WTC11 (cell line): Measurements from ENCODE around the gene PPP1R26. TPM values are rescaled to one million over a fixed set of nuclear protein-coding genes. Genes with fewer than 3 reads are reported as not detected.

Experiments used
- ATF2 ChIP-seq: sonication (generic); formaldehyde crosslinking; IDR thresholded peaks from 2 replicates; pipeline ENCODE4 v1.8.1; 2022; ENCODE audit warnings: low read depth, missing genetic modification reagents, borderline replicate concordance
- CREB1 ChIP-seq: sonication (generic); formaldehyde crosslinking; IDR thresholded peaks from 2 replicates; pipeline ENCODE4 v1.8.0; 2023; ENCODE audit warnings: mild to moderate bottlenecking, missing genetic modification reagents
- E2F4 ChIP-seq: sonication (generic); formaldehyde crosslinking; IDR thresholded peaks from 2 replicates; pipeline ENCODE4 v1.8.1; 2022; ENCODE audit warnings: low read depth, mild to moderate bottlenecking, moderate library complexity, missing genetic modification reagents, borderline replicate concordance
- ESRRA ChIP-seq: sonication (generic); formaldehyde crosslinking; IDR thresholded peaks from 2 replicates; pipeline ENCODE4 v1.8.1; 2022; ENCODE audit warnings: mild to moderate bottlenecking, missing genetic modification reagents, borderline replicate concordance
- ETV6 ChIP-seq: sonication (generic); formaldehyde crosslinking; IDR thresholded peaks from 2 replicates; pipeline ENCODE4 v1.8.1; 2022; ENCODE audit warnings: mild to moderate bottlenecking, missing genetic modification reagents
- FOXK1 ChIP-seq: sonication (generic); formaldehyde crosslinking; IDR thresholded peaks from 2 replicates; pipeline ENCODE4 v1.8.0; 2022; ENCODE audit warnings: mild to moderate bottlenecking, moderate library complexity, missing genetic modification reagents
- FOXP1 ChIP-seq: sonication (generic); formaldehyde crosslinking; IDR thresholded peaks from 2 replicates; pipeline ENCODE4 v1.8.0; 2022; ENCODE audit warnings: missing genetic modification reagents, mild to moderate bottlenecking, moderate library complexity, borderline replicate concordance
- GTF2I ChIP-seq: fragments of 250-450 bp; sonication (Bioruptor Pico); conservative IDR thresholded peaks from 2 replicates; pipeline ENCODE4 v1.4.0; 2021; ENCODE audit warnings: mild to moderate bottlenecking
- IRF1 ChIP-seq: sonication (generic); formaldehyde crosslinking; IDR thresholded peaks from 2 replicates; pipeline ENCODE4 v1.8.0; 2023; ENCODE audit warnings: missing genetic modification reagents
- JUN ChIP-seq: sonication (generic); formaldehyde crosslinking; IDR thresholded peaks from 2 replicates; pipeline ENCODE4 v1.8.0; 2023; ENCODE audit warnings: mild to moderate bottlenecking, missing genetic modification reagents
- KAT7 ChIP-seq: sonication (generic); formaldehyde crosslinking; IDR thresholded peaks from 2 replicates; pipeline ENCODE4 v1.8.1; 2023; ENCODE audit warnings: missing genetic modification reagents, mild to moderate bottlenecking, borderline replicate concordance
- MAX ChIP-seq: sonication (generic); formaldehyde crosslinking; IDR thresholded peaks from 2 replicates; pipeline ENCODE4 v1.8.0; 2022; ENCODE audit warnings: mild to moderate bottlenecking, missing genetic modification reagents
- MXD4 ChIP-seq: fragments of 250-450 bp; sonication (Bioruptor Pico); IDR thresholded peaks from 2 replicates; pipeline ENCODE4 v1.8.0; 2021; ENCODE audit warnings: mild to moderate bottlenecking, moderate library complexity, borderline replicate concordance
- PREB ChIP-seq: sonication (generic); formaldehyde crosslinking; IDR thresholded peaks from 2 replicates; pipeline ENCODE4 v1.8.1; 2022; ENCODE audit warnings: mild to moderate bottlenecking, missing genetic modification reagents, moderate library complexity, borderline replicate concordance
- PRRX2 ChIP-seq: fragments of 250-450 bp; sonication (Bioruptor Pico); IDR thresholded peaks from 2 replicates; pipeline ENCODE4 v1.8.0; 2021; ENCODE audit warnings: mild to moderate bottlenecking
- RELA ChIP-seq: sonication (generic); formaldehyde crosslinking; IDR thresholded peaks from 2 replicates; pipeline ENCODE4 v1.8.1; 2022; ENCODE audit warnings: missing genetic modification reagents, mild to moderate bottlenecking, borderline replicate concordance
- SOX15 ChIP-seq: fragments of 250-450 bp; sonication (Bioruptor Pico); IDR thresholded peaks from 2 replicates; pipeline ENCODE4 v1.9.0; 2021; ENCODE audit warnings: mild to moderate bottlenecking
- STAT6 ChIP-seq: sonication (generic); formaldehyde crosslinking; conservative IDR thresholded peaks from 2 replicates; pipeline ENCODE4 v1.8.1; 2023; ENCODE audit warnings: mild to moderate bottlenecking, low read depth, missing genetic modification reagents, moderate library complexity
- TP53 ChIP-seq: sonication (generic); formaldehyde crosslinking; IDR thresholded peaks from 2 replicates; pipeline ENCODE4 v1.8.1; 2023; ENCODE audit warnings: mild to moderate bottlenecking, missing genetic modification reagents
- ZBTB21 ChIP-seq: sonication (generic); formaldehyde crosslinking; IDR thresholded peaks from 2 replicates; pipeline ENCODE4 v1.8.1; 2023; ENCODE audit warnings: mild to moderate bottlenecking, missing genetic modification reagents, borderline replicate concordance
- ZBTB43 ChIP-seq: sonication (generic); formaldehyde crosslinking; IDR thresholded peaks from 2 replicates; pipeline ENCODE4 v1.8.1; 2023; ENCODE audit warnings: mild to moderate bottlenecking, missing genetic modification reagents
- ZMAT4 ChIP-seq: fragments of 250-450 bp; sonication (Bioruptor Pico); IDR thresholded peaks from 2 replicates; pipeline ENCODE4 v1.9.0; 2021; ENCODE audit warnings: mild to moderate bottlenecking
- ZNF396 ChIP-seq: fragments of 250-450 bp; sonication (Bioruptor Pico); IDR thresholded peaks from 2 replicates; pipeline ENCODE4 v1.8.0; 2021; ENCODE audit warnings: mild to moderate bottlenecking, moderate library complexity, borderline replicate concordance
- ZNF416 ChIP-seq: fragments of 250-450 bp; sonication (Bioruptor Pico); IDR thresholded peaks from 2 replicates; pipeline ENCODE4 v1.9.0; 2021; ENCODE audit warnings: mild to moderate bottlenecking, inconsistent platforms
- ZNF423 ChIP-seq: fragments of 250-450 bp; sonication (Bioruptor Pico); IDR thresholded peaks from 2 replicates; pipeline ENCODE4 v2.1.2; 2022; ENCODE audit warnings: mild to moderate bottlenecking, moderate library complexity
- ZNF671 ChIP-seq: fragments of 250-450 bp; sonication (Bioruptor Pico); IDR thresholded peaks from 2 replicates; pipeline ENCODE4 v1.8.0; 2021; ENCODE audit warnings: mild to moderate bottlenecking
- ZSCAN18 ChIP-seq: fragments of 250-450 bp; sonication (Bioruptor Pico); IDR thresholded peaks from 2 replicates; pipeline ENCODE4 v2.1.2; 2022; ENCODE audit warnings: mild to moderate bottlenecking, moderate library complexity
- total RNA-seq: library from RNA; stranded (reverse); gene quantifications from 3 replicates; pipeline ENCODE4 v1.2.3, GENCODE V29; 2021

Gene PPP1R26
- total RNA-seq, 1 experiment from 2014 or later = 44.4 TPM

GRCh38 chr9:135480071-135480939, 723 bp downstream of the PPP1R26 start (continued):
- no peak for TF ChIP-seq STAT6
- no peak for TF ChIP-seq CREB1
- TF ChIP-seq MXD4 = no peak
- 0 out of 2 replicates have a peak, but pooled peaks have one; percentile 55 for TF ChIP-seq ETV6
- TF ChIP-seq ZNF396 (CRISPR knock-in tag) = no peak
- no peak for TF ChIP-seq ZBTB21 (CRISPR knock-in tag)
- no peak for TF ChIP-seq ZNF671
- TF ChIP-seq FOXK1 (CRISPR knock-in tag) = no peak
- no peak for TF ChIP-seq IRF1 (CRISPR knock-in tag)
- no peak for TF ChIP-seq TP53
- no peak for TF ChIP-seq E2F4 (CRISPR knock-in tag)
- peak; percentile 56; the same call in 1 of the 2 replicates for TF ChIP-seq JUN (CRISPR knock-in tag)
- no peak for TF ChIP-seq MAX (CRISPR knock-in tag)
- no peak for TF ChIP-seq PREB
- TF ChIP-seq KAT7 (CRISPR knock-in tag) = no peak
- TF ChIP-seq ESRRA (CRISPR knock-in tag) = no peak
- peak; percentile 61; the same call in 1 of the 2 replicates for TF ChIP-seq FOXP1 (CRISPR knock-in tag)
- TF ChIP-seq PRRX2 = no peak
- no peak for TF ChIP-seq ZSCAN18 (CRISPR knock-in tag)
- TF ChIP-seq RELA (CRISPR knock-in tag) = peak; percentile 69; the same call in 1 of the 2 replicates
- TF ChIP-seq GTF2I (CRISPR knock-in tag) = no peak
- TF ChIP-seq ZNF416 (CRISPR knock-in tag) = no peak
- no peak for TF ChIP-seq ZMAT4
- no peak for TF ChIP-seq ATF2 (CRISPR knock-in tag)
- TF ChIP-seq SOX15 (CRISPR knock-in tag) = no peak
- no peak for TF ChIP-seq ZBTB43 (CRISPR knock-in tag)
- no peak for TF ChIP-seq ZNF423 (CRISPR knock-in tag)
